ENCODE measurements around the gene PSME1.

The PSME1 gene

GRCh38 chr14:24171422-24172260 lies 35.6 kb downstream of the PSME1 start, which contains the start of gene REC8:
TSS of gene REC8 (plus strand) at chr14:24172080. CDS start at chr14:24172553, 473 bp downstream.
- TF ChIP-seq CREB1 (IDR thresholded peaks at IDR 0.05; ENCODE audit: low read depth) (no peak), NFIC (IDR thresholded peaks at IDR 0.05) (no peak), TAF1 (IDR thresholded peaks at IDR 0.05; ENCODE audit: low read depth) (no peak), EP300 (IDR thresholded peaks at IDR 0.05; ENCODE audit: borderline replicate concordance) (no peak), TCF12 (IDR thresholded peaks at IDR 0.05; ENCODE audit: low read depth) (no peak), REST (IDR thresholded peaks at IDR 0.05; ENCODE audit: low read depth) (no peak), EGR1 (IDR thresholded peaks at IDR 0.05) (no peak), ZBTB7A (IDR thresholded peaks at IDR 0.05; ENCODE audit: low read depth) (no peak), RAD21 (IDR thresholded peaks at IDR 0.05; ENCODE audit: low read depth) (no peak), USF1 (IDR thresholded peaks at IDR 0.05) (no peak), YY1 (IDR thresholded peaks at IDR 0.05; ENCODE audit: low read depth) (no peak), TEAD4 (IDR thresholded peaks at IDR 0.05) (no peak), MAX (IDR thresholded peaks at IDR 0.05) (no peak), FOXM1 (IDR thresholded peaks at IDR 0.05; ENCODE audit: borderline replicate concordance, low read depth) (no peak), CEBPB (IDR thresholded peaks at IDR 0.05) (no peak)

GRCh38 chr14:24172261-24172860 lies 36.4 kb downstream of the PSME1 start:
- TF ChIP-seq TCF12 (IDR thresholded peaks at IDR 0.05; ENCODE audit: low read depth) = no peak
- no peak for TF ChIP-seq CREB1 (IDR thresholded peaks at IDR 0.05; ENCODE audit: low read depth)
- no peak for TF ChIP-seq TEAD4 (IDR thresholded peaks at IDR 0.05)
- TF ChIP-seq MAX (IDR thresholded peaks at IDR 0.05) = no peak
- no peak for TF ChIP-seq NFIC (IDR thresholded peaks at IDR 0.05)
- TF ChIP-seq CEBPB (IDR thresholded peaks at IDR 0.05) = no peak

- TF ChIP-seq YY1 (IDR thresholded peaks at IDR 0.05; ENCODE audit: low read depth) (no peak), NFIC (IDR thresholded peaks at IDR 0.05) (no peak), FOXM1 (IDR thresholded peaks at IDR 0.05; ENCODE audit: borderline replicate concordance, low read depth) (no peak), TCF12 (IDR thresholded peaks at IDR 0.05; ENCODE audit: low read depth) (no peak), CEBPB (IDR thresholded peaks at IDR 0.05) (no peak), TAF1 (IDR thresholded peaks at IDR 0.05; ENCODE audit: low read depth) (no peak), CREB1 (IDR thresholded peaks at IDR 0.05; ENCODE audit: low read depth) (no peak), TEAD4 (IDR thresholded peaks at IDR 0.05) (no peak), EP300 (IDR thresholded peaks at IDR 0.05; ENCODE audit: borderline replicate concordance) (no peak), RAD21 (IDR thresholded peaks at IDR 0.05; ENCODE audit: low read depth) (no peak), MAX (IDR thresholded peaks at IDR 0.05) (no peak), EGR1 (IDR thresholded peaks at IDR 0.05) (no peak), ZBTB7A (IDR thresholded peaks at IDR 0.05; ENCODE audit: low read depth) (no peak)
These were observed 36.9 kb downstream of the PSME1 start for GRCh38 chr14:24172871-24173281.

- no peak for TF ChIP-seq EGR1 (IDR thresholded peaks at IDR 0.05)
- TF ChIP-seq RAD21 (IDR thresholded peaks at IDR 0.05; ENCODE audit: low read depth) = no peak
- no peak for TF ChIP-seq TCF12 (IDR thresholded peaks at IDR 0.05; ENCODE audit: low read depth)
- no peak for TF ChIP-seq TAF1 (IDR thresholded peaks at IDR 0.05; ENCODE audit: low read depth)
These were observed 40.6 kb downstream of the PSME1 start for GRCh38 chr14:24176599-24176998.

GRCh38 chr14:24177041-24177825 lies 41.2 kb downstream of the PSME1 start:
- TF ChIP-seq USF1 (IDR thresholded peaks at IDR 0.05) = no peak
- no peak for TF ChIP-seq TCF12 (IDR thresholded peaks at IDR 0.05; ENCODE audit: low read depth)
- no peak for TF ChIP-seq YY1 (IDR thresholded peaks at IDR 0.05; ENCODE audit: low read depth)
- TF ChIP-seq REST (IDR thresholded peaks at IDR 0.05; ENCODE audit: low read depth) = no peak

Data from Ishikawa (cell line).